Stimulated activated CD8-positive, alpha-beta memory T cell treated with anti-CD3 and anti-CD28 coated beads, Interleukin-7, amount 100 ng/mL, for 1 hour (primary cell): Measurements from ENCODE around the gene DDT.
"Not testable (repeated sequence)": the region's sequence is repeated elsewhere in the genome, so short reads cannot be mapped to it uniquely, and the experiment has no call there.

Experiments used
- DNase-seq, 2 donors: peaks; one replicate each; pipeline ENCODE4 v3.0.0-alpha.2; 2020; ENCODE audit warnings: low read depth in 2 of 2

DDT gene

GRCh38 chr22:23952794-23953405 lies 21.3 kb downstream of the DDT start:
- not testable (repeated sequence) for DNase-seq

DNA sequence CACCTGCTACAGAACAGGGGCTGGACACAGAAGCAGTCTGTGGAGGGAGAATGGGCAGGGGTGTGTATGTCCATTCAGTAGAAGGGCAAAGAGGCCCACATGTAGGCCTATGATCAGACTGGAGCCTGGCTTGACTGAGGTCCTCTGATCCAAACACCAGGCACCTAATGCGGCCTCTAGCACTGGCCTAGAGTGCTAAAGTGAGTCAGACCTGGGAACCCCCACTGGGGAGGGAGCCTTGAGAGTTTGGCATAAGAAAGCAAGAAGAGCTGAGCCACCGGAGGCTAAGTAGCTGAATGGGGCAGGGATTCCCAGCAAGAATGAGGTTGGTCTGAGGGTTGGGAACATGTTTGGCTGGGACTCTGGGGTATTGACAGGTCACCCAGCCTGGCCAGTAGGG lies 22.9 kb downstream of the DDT start:
- not testable (repeated sequence) for DNase-seq

DNA sequence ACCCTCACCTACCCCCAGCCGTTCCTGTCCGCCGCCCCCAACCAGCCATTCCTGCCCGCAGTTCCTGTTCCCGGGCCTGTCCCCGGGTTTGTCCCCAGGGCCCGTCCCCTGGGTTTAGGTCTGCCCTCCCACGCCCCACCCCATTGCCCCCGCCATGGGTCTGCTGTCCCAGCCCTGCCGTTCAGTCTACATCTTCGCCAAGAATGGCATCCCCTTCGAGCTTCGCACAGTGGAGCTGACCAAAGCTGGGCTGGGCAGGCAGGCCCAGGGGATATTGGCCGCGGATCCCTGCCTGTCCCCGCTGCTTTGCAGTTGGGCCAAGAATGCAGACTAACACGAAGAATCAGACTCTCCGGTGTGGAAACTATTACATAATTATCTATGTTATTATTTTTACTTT lies 24.5 kb downstream of the DDT start:
- DNase-seq: not testable (repeated sequence)

DNA sequence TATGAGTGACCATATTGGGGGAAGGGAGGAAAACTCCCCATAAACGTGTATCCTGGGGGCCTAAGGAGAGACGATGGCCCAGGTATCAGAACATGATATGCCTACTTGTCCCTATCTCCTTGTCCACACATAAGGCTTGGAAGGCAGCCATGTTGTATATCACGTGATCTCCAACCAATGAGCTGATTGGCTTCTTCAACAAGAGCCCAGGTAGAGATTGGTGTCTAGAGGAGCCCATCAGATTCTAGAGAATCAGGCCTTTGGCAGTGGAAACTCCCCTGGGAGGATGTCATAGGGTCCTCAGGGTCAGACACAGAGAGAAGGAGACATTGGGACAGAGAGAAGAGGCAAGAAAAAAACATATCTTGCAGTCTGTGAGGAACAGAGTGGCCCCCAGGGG lies 26.9 kb downstream of the DDT start:
- not testable (repeated sequence) for DNase-seq

DNA sequence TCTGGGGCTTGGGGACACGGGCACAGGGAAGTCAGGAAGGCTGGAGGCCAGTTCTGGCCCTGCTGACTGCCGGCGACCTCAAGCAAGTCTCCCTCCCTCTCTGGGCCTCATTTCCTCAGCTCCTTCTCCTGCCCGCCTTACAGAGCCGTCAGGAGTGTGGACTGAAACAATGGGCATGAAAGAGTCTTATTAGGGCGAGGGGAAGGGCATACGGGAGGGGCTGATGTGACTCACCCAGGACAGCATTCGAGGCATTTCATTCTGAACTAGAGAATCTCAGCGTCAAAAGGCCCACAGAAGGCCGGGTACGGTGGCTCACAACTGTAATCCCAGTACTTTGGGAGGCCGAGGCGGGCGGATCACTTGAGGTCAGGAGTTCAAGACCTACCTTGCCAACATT lies 34.1 kb downstream of the DDT start:
- DNase-seq: not testable (repeated sequence)

DNA sequence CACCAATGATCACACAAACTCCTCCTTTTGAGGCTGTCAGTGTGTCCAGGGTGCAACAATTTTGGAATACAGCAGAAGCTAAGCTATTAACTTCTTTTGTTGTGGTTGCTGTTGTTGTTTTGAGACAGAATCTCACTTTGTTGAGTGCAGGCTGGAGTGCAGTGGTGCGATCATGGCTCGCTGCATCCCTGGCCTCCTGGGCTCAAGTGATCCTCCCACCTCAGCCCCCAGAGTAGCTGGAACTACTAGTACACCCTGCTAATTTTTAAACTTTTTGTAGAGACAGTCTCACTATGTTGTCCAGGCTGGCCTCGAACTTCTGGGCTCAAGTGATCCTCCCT lies 35.3 kb downstream of the DDT start:
- no peak for DNase-seq

DNA sequence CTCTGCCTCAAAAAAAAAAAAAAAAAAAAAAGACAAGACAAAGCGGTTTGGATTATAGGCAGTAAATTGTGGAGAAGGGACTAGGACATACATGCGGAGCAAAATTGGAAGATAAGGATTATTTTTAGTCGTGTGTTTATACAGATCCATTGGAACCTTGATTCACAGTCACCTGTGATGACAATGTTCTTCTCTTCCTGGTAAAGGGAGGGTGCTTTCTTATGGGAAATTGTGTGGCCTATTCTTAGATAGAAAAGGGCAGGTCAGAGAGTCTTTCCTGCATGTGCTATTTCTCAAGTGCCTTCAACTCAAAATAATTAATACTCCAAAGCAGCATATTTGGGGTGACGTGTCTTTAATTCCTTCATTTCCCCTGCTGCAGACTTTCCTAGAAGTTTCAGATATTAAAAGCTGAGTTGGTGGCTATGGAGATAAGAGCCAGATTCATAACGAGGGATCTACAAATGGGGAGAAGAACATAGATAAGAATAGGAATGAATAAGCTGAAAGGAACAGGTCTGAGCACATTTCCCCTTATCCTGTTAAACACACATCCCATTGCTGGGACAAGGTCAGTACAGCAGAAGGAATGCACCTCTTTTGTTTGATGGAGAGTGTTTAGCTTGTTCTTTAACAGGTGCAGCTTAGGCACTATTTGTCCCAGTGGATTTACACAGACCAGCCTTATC lies 35.8 kb downstream of the DDT start:
- DNase-seq: no peak

DNA sequence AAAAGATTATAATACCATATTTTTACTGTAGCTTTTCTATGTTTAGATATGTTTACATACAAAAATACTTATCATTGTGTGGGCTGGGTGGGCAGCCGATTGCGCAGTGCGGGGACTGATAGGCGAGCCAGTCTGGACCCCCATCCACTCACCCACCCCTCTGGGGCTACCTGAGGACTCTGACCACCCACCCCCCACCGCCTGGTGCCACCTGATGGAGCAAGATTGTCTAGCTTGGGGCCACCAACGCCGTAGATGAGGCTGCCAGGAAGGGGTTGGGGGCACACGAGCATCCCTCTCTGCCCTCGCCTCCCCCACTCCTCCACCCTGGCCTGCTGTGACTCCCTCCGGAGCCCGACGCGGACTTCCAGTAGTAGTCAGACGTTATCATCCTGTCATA lies 47.7 kb downstream of the DDT start:
- no peak for DNase-seq

DNA sequence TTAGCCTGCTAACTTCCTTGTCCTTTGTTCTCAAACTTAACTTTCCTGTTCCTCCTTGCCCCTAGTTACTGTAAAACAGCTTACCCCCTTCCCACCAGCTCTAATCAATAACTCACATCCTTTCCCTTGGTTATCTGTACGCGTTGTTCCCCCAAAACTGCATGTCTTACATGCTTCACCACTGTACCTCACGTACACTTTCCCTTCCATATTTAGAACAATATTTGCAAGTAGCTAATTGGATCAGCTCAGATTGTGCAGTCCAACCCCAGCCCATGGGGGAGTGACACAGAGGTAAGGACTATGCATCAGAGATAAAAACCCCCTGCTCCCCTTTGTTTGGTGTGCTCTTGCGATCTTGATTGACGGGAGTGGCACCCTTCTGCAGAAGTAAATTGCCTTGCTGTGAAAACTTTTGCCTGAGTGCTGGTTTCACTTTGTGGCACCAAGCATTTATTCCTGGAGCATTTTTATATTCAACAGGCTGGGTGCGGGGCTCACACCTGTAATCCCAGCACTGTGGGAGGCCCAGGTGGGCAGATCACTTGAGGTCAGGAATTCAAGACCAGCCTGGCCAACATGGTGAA lies 49.1 kb downstream of the DDT start:
- DNase-seq: no peak

DNA sequence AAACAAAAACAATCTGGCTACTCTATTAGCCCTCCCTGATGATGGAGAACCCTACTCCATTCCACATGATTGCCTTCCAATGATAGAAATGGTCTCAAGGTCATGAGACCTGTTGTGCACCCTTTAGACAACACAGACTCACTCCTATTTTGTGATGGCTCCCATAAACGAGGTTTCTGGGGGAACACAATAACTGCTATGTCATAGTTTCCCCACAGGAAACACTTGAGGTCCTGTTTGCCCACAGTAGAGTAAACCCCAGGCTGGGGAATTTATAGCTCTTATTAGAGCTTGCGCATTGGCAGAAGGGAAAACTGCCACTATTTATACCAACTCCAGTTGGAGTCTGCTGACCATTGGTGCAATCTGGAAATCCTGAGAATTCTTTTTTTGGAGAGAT lies 51.3 kb downstream of the DDT start:
- DNase-seq: no peak

GRCh38 chr22:23921586-23922201 lies 52.5 kb downstream of the DDT start:
- DNase-seq: not testable (repeated sequence)
